ENCODE data around the gene ARL15. TPM values are rescaled to one million over a fixed set of nuclear protein-coding genes. Genes with fewer than 3 reads are reported as not detected.

The ARL15 gene
- total RNA-seq, 1 donor, result 28.1 TPM

DNA sequence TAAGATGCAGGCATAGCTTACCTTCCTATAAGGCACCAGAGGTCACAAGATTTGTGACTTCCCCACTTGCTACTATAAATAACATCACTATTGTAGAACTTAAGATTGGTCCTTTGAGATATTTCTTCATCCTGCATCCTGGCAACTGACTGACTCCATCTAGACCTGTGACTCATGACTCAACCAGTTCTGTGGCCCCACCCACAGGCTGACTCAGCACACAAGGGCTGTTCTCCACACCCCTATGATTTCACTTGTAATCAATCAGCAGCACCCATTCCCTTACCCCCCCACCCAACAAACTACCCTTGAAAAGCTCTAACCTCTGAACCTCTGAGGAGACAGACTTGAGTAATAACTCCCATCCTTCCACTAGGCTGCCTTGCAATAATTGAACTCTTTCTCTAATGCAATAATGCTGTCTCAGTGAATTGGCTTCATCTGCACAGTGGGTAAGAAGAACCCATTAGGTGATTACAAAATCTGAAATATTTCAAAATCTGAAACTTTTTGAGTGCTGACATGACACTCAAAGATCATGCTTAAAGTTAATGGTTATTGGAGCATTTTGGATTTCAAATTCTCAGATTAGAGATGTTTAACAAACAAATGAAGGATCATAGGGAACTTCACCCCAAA lies 296.7 kb downstream of the ARL15 start:
- DNase-seq (ENCODE audit: low read depth), result peak; percentile 64
- no peak overlapping the region for H3K4me3 ChIP-seq (ENCODE audit: low read depth, low read length)
- TF ChIP-seq, protein P1, sequence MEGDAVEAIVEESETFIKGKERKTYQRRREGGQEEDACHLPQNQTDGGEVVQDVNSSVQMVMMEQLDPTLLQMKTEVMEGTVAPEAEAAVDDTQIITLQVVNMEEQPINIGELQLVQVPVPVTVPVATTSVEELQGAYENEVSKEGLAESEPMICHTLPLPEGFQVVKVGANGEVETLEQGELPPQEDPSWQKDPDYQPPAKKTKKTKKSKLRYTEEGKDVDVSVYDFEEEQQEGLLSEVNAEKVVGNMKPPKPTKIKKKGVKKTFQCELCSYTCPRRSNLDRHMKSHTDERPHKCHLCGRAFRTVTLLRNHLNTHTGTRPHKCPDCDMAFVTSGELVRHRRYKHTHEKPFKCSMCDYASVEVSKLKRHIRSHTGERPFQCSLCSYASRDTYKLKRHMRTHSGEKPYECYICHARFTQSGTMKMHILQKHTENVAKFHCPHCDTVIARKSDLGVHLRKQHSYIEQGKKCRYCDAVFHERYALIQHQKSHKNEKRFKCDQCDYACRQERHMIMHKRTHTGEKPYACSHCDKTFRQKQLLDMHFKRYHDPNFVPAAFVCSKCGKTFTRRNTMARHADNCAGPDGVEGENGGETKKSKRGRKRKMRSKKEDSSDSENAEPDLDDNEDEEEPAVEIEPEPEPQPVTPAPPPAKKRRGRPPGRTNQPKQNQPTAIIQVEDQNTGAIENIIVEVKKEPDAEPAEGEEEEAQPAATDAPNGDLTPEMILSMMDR (IDR thresholded peaks at IDR 0.05; ENCODE audit: insufficient read depth, low read depth, low read length), result no peak

DNA sequence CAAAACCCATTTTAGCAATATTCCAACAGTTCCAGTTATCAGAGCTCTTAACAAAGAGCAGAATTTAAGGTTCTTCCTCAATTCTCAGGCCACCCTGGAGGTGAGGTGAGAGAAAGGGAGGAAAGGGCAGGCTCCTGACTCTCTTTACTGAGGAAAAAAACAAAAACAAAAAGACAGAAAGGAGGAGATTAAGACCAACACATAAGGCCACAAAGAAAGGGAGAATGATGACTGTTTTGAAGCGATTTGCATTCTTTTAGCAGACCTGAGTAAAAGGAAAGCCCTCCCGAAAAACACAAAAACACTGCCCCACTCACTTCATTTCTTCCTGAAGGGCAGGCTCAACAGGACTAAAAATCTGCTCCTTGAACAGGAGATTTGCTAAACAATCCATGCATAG lies 300.5 kb downstream of the ARL15 start:
- no peak overlapping the region for H3K4me3 ChIP-seq (ENCODE audit: low read depth, low read length)
- no peak for DNase-seq (ENCODE audit: low read depth)
- TF ChIP-seq, protein P1 (IDR thresholded peaks at IDR 0.05; ENCODE audit: insufficient read depth, low read depth, low read length), result no peak

DNA sequence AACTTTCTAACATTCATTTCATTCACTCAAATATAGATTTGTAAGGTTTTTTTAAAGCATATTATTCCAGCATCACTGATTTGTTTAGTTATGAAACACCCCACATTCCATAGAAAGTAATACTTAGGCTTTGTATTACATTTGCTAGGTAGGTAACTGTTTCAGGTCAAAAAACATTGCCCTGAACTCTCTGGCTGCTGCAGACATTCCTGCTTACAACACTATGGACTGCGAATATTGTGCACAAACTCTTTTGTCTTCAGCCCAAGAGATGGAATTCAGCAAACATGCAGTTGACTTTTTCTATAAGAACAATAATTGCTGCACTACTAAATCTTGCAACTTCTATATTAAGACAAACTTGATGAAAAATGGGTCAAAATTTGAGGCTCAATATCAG lies 301.0 kb downstream of the ARL15 start:
- DNase-seq (ENCODE audit: low read depth), result no peak
- TF ChIP-seq, protein P1 (IDR thresholded peaks at IDR 0.05; ENCODE audit: insufficient read depth, low read depth, low read length), result no peak
- H3K4me3 ChIP-seq (ENCODE audit: low read depth, low read length), result no peak overlapping the region

DNA sequence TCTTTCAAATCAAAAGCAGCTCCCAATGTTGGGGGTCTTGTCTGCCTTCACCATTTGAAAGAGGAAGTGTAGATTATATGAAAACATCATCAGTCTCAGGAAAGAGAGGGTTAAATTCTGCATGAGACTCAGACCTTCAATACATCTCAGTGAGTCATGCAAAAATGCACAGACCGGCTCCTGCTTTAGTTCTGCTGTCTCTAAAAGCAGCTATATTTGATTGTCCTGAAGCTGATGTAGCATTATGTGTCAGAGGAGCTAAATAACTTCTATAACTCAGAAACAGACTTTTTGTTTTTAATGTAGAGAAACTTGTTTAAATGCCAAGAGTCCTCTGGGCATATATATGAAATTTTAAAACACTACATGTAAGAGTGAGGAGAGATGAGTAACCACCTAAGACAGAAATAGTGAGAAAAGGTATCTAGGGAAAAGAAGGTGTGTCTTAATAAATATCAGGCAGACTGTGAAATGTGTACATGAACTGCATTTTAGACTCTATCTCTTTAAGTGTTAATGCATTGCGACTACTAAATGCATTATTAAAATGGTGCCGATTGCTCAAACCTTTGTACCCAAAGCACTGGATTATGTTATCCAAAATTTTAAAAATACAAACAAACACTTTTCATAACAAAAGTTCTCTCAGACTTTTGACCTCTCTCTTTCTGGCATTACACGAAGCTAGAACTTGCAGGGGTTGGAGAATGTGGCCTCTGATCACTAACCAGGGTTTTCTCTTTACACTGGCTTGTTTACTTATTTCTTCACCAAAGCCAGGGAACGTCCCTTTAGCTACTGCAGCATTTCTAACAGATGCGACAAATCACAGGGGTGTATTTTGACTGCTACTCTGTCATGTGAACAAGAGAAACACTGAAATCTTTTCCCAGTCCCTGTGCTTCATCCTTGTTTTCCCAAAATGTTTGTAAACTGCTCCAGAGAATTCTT lies 302.3 kb downstream of the ARL15 start:
- TF ChIP-seq, protein P1 (IDR thresholded peaks at IDR 0.05; ENCODE audit: insufficient read depth, low read depth, low read length), result no peak
- H3K4me3 ChIP-seq (ENCODE audit: low read depth, low read length), result no peak overlapping the region
- peak; percentile 51 for DNase-seq (ENCODE audit: low read depth)

DNA sequence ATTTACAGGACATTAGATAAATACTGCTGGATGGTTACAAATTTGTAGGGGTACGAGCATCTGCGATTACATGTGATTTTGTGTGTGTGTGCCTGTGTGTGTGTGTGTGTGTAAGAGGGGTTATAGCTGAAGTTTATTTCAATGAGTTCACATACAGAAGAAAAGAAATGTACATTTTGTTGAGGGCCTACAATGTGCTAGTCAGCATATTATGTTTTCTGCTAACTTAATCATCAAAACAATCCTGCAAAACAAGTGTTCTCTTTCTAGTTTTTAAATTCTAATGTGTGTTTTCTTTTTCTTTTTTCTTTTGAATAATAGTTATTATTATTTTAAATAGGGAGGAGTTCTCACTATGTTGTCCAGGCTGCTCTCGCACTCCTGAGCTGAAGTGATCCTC lies 305.7 kb downstream of the ARL15 start:
- no peak for DNase-seq (ENCODE audit: low read depth)
- H3K4me3 ChIP-seq (ENCODE audit: low read depth, low read length), result no peak overlapping the region
- TF ChIP-seq, protein P1 (IDR thresholded peaks at IDR 0.05; ENCODE audit: insufficient read depth, low read depth, low read length), result no peak

DNA sequence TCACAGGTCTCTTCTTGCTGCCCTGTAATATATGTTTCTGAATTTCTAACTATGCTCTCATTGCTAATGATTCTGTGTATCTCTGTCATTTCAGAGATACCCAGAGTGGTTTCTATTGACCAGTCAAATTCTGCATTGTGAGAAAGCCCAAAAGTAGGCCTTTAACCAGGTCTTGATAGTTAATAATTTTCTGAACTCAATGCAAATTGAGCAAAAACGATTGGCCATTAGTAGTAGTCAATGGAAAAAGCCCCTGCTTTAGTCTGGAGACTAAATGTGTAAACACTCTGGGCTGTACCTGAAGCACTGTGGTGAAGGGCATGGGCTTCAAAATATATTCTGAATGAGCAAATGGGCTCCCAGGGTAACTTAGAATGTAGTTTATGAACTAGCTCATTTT lies 307.6 kb downstream of the ARL15 start:
- no peak for DNase-seq (ENCODE audit: low read depth)
- no peak overlapping the region for H3K4me3 ChIP-seq (ENCODE audit: low read depth, low read length)
- TF ChIP-seq, protein P1 (IDR thresholded peaks at IDR 0.05; ENCODE audit: insufficient read depth, low read depth, low read length), result no peak

Data from fibroblast of villous mesenchyme (primary cell).